Fibroblast of villous mesenchyme (primary cell): ENCODE data around the gene TXLNA. TPM values are rescaled to one million over a fixed set of nuclear protein-coding genes. Genes with fewer than 3 reads are reported as not detected.

Experiments
- DNase-seq: peaks from one replicate; pipeline ENCODE4 v3.0.0-alpha.2; 2010; ENCODE audit warnings: low read depth
- H3K4me3 ChIP-seq: 2 replicates; pipeline ENCODE4 v1.5.1; 2011; ENCODE audit warnings: low read depth, mild to moderate bottlenecking, low read length
- total RNA-seq: library from RNA; depleted of rRNA; stranded (reverse); fragments of >200 nt; gene quantifications from 2 replicates; pipeline ENCODE4 v1.2.3, GENCODE V29; 2012
- TF ChIP-seq, protein P1 (sequence below): IDR thresholded peaks from 2 replicates; pipeline ENCODE4 v1.5.1; 2012; ENCODE audit warnings: low read depth, mild to moderate bottlenecking, low read length; ENCODE audit not compliant: insufficient read depth

TXLNA gene
- total RNA-seq, 1 donor, result 128 TPM

DNA sequence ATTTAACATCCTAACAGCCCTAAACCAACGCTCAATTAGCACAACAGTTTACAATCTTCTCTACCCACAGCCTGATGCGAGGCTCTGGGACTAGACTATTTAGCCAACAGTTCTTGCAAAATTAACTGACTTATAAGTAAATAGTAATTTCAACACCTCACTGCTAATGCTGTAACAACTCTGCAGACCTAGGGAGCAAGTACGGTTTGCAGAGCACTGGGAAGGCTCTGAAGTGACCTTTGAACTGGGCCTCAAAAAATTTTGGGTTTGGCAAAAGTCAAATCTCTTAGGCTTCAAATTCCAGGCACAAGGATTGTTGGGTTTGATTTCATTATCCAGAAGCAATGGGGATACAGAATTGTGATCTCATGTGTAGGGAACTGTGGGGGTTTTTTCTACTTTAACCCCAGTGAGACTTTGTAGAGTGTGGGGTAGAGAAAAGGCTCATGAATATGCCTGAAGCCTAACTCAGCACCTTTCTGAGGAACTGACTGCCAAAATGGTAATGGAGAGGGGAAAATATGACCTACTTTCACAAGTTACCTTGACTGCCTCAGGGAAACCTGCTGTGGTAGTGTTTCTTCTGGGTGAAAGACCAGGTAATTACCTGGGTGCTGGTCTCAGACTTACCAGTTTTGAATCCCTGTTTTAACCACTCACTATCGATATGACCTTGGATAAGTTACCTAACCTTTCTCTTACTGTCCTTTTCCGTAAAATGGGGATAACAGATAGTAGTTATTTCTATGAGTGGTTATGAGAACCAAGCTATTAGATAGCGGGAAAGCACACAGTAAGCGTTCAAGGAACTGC lies 889 bp upstream of the TXLNA start:
- DNase-seq, result peak; percentile 61
- peak overlapping the region; percentile 79 for H3K4me3 ChIP-seq
- TF ChIP-seq, protein P1, sequence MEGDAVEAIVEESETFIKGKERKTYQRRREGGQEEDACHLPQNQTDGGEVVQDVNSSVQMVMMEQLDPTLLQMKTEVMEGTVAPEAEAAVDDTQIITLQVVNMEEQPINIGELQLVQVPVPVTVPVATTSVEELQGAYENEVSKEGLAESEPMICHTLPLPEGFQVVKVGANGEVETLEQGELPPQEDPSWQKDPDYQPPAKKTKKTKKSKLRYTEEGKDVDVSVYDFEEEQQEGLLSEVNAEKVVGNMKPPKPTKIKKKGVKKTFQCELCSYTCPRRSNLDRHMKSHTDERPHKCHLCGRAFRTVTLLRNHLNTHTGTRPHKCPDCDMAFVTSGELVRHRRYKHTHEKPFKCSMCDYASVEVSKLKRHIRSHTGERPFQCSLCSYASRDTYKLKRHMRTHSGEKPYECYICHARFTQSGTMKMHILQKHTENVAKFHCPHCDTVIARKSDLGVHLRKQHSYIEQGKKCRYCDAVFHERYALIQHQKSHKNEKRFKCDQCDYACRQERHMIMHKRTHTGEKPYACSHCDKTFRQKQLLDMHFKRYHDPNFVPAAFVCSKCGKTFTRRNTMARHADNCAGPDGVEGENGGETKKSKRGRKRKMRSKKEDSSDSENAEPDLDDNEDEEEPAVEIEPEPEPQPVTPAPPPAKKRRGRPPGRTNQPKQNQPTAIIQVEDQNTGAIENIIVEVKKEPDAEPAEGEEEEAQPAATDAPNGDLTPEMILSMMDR, result no peak

DNA sequence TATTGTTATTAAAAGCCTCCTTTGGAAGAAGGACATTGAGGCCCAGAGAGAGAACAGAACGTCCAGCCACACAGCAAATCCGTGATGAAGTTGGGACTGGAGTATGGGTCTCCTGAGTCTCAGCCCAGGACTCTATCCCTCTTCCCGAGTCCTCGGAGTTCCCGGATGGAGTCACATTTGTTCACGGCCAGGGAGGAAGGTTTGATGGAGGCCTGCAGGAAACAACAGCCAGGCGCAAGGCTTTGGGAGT lies 357 bp upstream of the TXLNA start:
- TF ChIP-seq, protein P1, result no peak
- peak overlapping the region; percentile 79 for H3K4me3 ChIP-seq
- no peak for DNase-seq

GRCh38 chr1:32180186-32181060 lies 948 bp downstream of the TXLNA start:
- peak; percentile 75 for DNase-seq
- peak overlapping the region; percentile 79 for H3K4me3 ChIP-seq
- TF ChIP-seq, protein P1, result no peak

- no peak for DNase-seq
- H3K4me3 ChIP-seq, result peak overlapping the region; percentile 79
- TF ChIP-seq, protein P1, result no peak
These were observed 1.6 kb downstream of the TXLNA start for GRCh38 chr1:32181065-32181464.

DNA sequence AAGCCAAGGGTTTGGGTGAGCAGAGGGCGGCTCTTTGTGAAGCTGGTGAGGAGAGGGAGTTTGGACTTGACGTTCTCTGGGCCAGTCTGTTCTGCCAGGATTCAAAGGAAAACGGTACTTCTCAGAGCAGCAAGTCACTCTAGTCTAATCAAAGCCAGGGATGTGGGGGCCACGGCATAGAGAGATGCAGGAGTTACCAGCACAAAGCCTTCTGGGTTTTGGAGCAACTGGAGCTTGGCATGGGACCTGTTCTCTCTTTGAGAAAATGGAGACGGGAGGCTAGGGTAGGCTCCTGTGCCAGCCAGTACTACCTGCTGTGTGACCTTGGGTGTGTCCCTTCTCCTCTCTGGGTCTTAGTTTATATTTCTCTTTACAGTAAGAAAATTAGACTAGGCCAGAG lies 2.1 kb downstream of the TXLNA start:
- TF ChIP-seq, protein P1, result no peak
- no peak for DNase-seq
- peak overlapping the region; percentile 79 for H3K4me3 ChIP-seq

DNA sequence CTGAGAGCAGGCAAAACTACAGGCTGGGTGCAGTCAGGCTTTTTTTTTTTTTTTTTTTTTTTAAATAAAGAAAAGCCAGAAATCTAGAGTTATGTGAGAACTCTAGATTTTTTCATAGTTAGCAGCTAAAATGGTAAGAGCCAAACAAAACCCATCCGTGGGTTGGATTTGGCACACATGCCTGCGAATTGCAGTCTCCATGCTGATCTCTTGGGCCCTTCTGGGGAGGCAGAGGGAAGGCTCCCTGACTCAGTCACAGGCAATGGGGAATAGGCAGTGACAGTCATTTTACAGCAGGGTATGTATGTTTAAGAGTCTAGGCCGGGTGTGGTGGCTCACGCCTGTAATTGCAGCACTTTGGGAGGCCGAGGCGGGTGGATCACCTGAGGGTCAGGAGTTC lies 2.6 kb downstream of the TXLNA start:
- TF ChIP-seq, protein P1, result no peak
- H3K4me3 ChIP-seq, result peak overlapping the region; percentile 79
- no peak for DNase-seq
